ENCODE data around the gene SH2D6. TPM values are rescaled to one million over a fixed set of nuclear protein-coding genes. Genes with fewer than 3 reads are reported as not detected.
A peak's percentile ranks its signal among the peaks of the same experiment; 100 is the strongest.

SH2D6 gene
- polyA plus RNA-seq, 2 donors, result 0.07 to 0.14 TPM

GRCh38 chr2:85457043-85457442, 38.5 kb downstream of the SH2D6 start:
- no peaks in the 10 kb centered on the region for H3K36me3 ChIP-seq (ENCODE audit: control insufficient read depth in 2 of 2, insufficient read depth in 2 of 2, low read length in 1 of 2)
- H3K27ac ChIP-seq (ENCODE audit: low read depth in 2 of 2, low read length in 1 of 2), result no peak overlapping the region
- H3K27me3 ChIP-seq (ENCODE audit: control insufficient read depth in 1 of 2, insufficient read depth in 2 of 2, low read length in 2 of 2), result no peaks in the 10 kb centered on the region
- H3K9me3 ChIP-seq (ENCODE audit: control insufficient read depth in 2 of 2, insufficient read depth in 1 of 2, low read depth in 1 of 2, low read length in 1 of 2), result no peaks in the 10 kb centered on the region
- peaks cover 5% of the 10 kb centered on the region in 2 donors for H3K4me1 ChIP-seq (ENCODE audit: control insufficient read depth in 2 of 2, insufficient read depth in 2 of 2, low read length in 1 of 2)
- no peak overlapping the region for H3K4me3 ChIP-seq (ENCODE audit: low read depth in 1 of 2, low read length in 2 of 2)
- WGBS, 2 donors, result 82 to 84% methylated on average over 5 of the region's 5 CpGs

- Histone ChIP-seq H3K4me1 (ENCODE audit: control insufficient read depth in 2 of 2, insufficient read depth in 2 of 2, low read length in 1 of 2) (peaks cover 5% of the 10 kb centered on the region in 2 donors), H3K36me3 (ENCODE audit: control insufficient read depth in 2 of 2, insufficient read depth in 2 of 2, low read length in 1 of 2) (no peaks in the 10 kb centered on the region), H3K9me3 (ENCODE audit: control insufficient read depth in 2 of 2, insufficient read depth in 1 of 2, low read depth in 1 of 2, low read length in 1 of 2) (no peaks in the 10 kb centered on the region), H3K27ac (ENCODE audit: low read depth in 2 of 2, low read length in 1 of 2) (peak overlapping the region; percentile 75 to 94), H3K4me3 (ENCODE audit: low read depth in 1 of 2, low read length in 2 of 2) (no peak overlapping the region), H3K27me3 (ENCODE audit: control insufficient read depth in 1 of 2, insufficient read depth in 2 of 2, low read length in 2 of 2) (no peaks in the 10 kb centered on the region)
- WGBS, 2 donors, result 42 to 53% methylated on average over 6 of the region's 6 CpGs
These were observed 39.4 kb downstream of the SH2D6 start for GRCh38 chr2:85457877-85458316.

- peaks cover 5% of the 10 kb centered on the region in 2 donors for H3K4me1 ChIP-seq (ENCODE audit: control insufficient read depth in 2 of 2, insufficient read depth in 2 of 2, low read length in 1 of 2)
- H3K9me3 ChIP-seq (ENCODE audit: control insufficient read depth in 2 of 2, insufficient read depth in 1 of 2, low read depth in 1 of 2, low read length in 1 of 2), result no peaks in the 10 kb centered on the region
- H3K4me3 ChIP-seq (ENCODE audit: low read depth in 1 of 2, low read length in 2 of 2), result no peak overlapping the region
- 69 to 82% methylated on average over 12 of the region's 12 CpGs for WGBS, 2 donors
- no peaks in the 10 kb centered on the region for H3K36me3 ChIP-seq (ENCODE audit: control insufficient read depth in 2 of 2, insufficient read depth in 2 of 2, low read length in 1 of 2)
- H3K27ac ChIP-seq (ENCODE audit: low read depth in 2 of 2, low read length in 1 of 2), result peak overlapping the region; percentile 75 to 94
- H3K27me3 ChIP-seq (ENCODE audit: control insufficient read depth in 1 of 2, insufficient read depth in 2 of 2, low read length in 2 of 2), result no peaks in the 10 kb centered on the region
These were observed 40.4 kb downstream of the SH2D6 start for GRCh38 chr2:85458601-85459563.

- no peak overlapping the region for H3K4me3 ChIP-seq (ENCODE audit: low read depth in 1 of 2, low read length in 2 of 2)
- no peaks in the 10 kb centered on the region for H3K36me3 ChIP-seq (ENCODE audit: control insufficient read depth in 2 of 2, insufficient read depth in 2 of 2, low read length in 1 of 2)
- H3K4me1 ChIP-seq (ENCODE audit: control insufficient read depth in 2 of 2, insufficient read depth in 2 of 2, low read length in 1 of 2), result peaks cover 5% of the 10 kb centered on the region in 2 donors
- H3K27ac ChIP-seq (ENCODE audit: low read depth in 2 of 2, low read length in 1 of 2), result no peak overlapping the region
- 96 to 100% methylated on average over 1 of the region's 1 CpG for WGBS, 2 donors
- no peaks in the 10 kb centered on the region for H3K27me3 ChIP-seq (ENCODE audit: control insufficient read depth in 1 of 2, insufficient read depth in 2 of 2, low read length in 2 of 2)
- no peaks in the 10 kb centered on the region for H3K9me3 ChIP-seq (ENCODE audit: control insufficient read depth in 2 of 2, insufficient read depth in 1 of 2, low read depth in 1 of 2, low read length in 1 of 2)
These were observed 41.3 kb downstream of the SH2D6 start for GRCh38 chr2:85459771-85460170.

GRCh38 chr2:85462322-85462721, 43.8 kb downstream of the SH2D6 start:
- H3K36me3 ChIP-seq (ENCODE audit: control insufficient read depth in 2 of 2, insufficient read depth in 2 of 2, low read length in 1 of 2), result no peaks in the 10 kb centered on the region
- no peaks in the 10 kb centered on the region for H3K27me3 ChIP-seq (ENCODE audit: control insufficient read depth in 1 of 2, insufficient read depth in 2 of 2, low read length in 2 of 2)
- H3K4me3 ChIP-seq (ENCODE audit: low read depth in 1 of 2, low read length in 2 of 2), result no peak overlapping the region
- no peaks in the 10 kb centered on the region for H3K9me3 ChIP-seq (ENCODE audit: control insufficient read depth in 2 of 2, insufficient read depth in 1 of 2, low read depth in 1 of 2, low read length in 1 of 2)
- H3K27ac ChIP-seq (ENCODE audit: low read depth in 2 of 2, low read length in 1 of 2), result no peak overlapping the region
- WGBS, 2 donors, result 74 to 81% methylated on average over 2 of the region's 2 CpGs
- peaks cover 0 to 5% of the 10 kb centered on the region in 2 donors for H3K4me1 ChIP-seq (ENCODE audit: control insufficient read depth in 2 of 2, insufficient read depth in 2 of 2, low read length in 1 of 2)

DNA sequence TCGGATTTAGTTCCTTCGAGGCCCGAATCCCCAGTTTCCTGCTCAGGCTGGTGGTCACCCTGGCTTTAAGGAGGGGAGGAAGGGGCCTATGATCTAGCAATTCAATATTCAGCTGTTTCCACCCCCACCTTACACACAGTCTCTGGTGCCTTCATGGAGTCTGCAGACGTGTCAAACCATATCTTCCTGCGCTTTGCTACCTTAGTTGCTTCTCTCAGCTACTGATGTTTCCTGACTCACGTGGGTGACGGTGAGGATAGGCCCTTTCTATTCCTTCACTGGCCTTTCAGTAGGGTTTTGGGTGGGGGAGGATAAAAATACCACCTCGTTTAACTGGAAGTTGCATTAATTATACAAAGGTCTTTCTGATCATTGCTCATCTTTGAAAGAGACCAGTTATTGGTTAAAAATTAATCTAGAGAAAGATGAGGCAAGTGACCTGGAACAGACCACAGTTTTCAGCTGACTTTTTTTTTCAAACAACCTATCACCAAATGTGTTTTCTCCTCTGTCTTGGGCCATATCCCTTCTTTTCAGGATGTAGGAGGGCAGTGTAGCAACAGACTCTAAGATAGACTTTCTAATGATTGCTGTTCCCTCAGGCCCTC, 49.7 kb downstream of the SH2D6 start:
- H3K27me3 ChIP-seq (ENCODE audit: control insufficient read depth in 1 of 2, insufficient read depth in 2 of 2, low read length in 2 of 2), result no peaks in the 10 kb centered on the region
- 70% methylated on average over 8 of the region's 8 CpGs for WGBS, 2 donors
- no peaks in the 10 kb centered on the region for H3K36me3 ChIP-seq (ENCODE audit: control insufficient read depth in 2 of 2, insufficient read depth in 2 of 2, low read length in 1 of 2)
- peaks cover 6 to 12% of the 10 kb centered on the region in 2 donors for H3K4me1 ChIP-seq (ENCODE audit: control insufficient read depth in 2 of 2, insufficient read depth in 2 of 2, low read length in 1 of 2)
- H3K4me3 ChIP-seq (ENCODE audit: low read depth in 1 of 2, low read length in 2 of 2), result no peak overlapping the region
- peak overlapping the region; percentile 55 to 82 for H3K27ac ChIP-seq (ENCODE audit: low read depth in 2 of 2, low read length in 1 of 2)
- H3K9me3 ChIP-seq (ENCODE audit: control insufficient read depth in 2 of 2, insufficient read depth in 1 of 2, low read depth in 1 of 2, low read length in 1 of 2), result no peaks in the 10 kb centered on the region

DNA sequence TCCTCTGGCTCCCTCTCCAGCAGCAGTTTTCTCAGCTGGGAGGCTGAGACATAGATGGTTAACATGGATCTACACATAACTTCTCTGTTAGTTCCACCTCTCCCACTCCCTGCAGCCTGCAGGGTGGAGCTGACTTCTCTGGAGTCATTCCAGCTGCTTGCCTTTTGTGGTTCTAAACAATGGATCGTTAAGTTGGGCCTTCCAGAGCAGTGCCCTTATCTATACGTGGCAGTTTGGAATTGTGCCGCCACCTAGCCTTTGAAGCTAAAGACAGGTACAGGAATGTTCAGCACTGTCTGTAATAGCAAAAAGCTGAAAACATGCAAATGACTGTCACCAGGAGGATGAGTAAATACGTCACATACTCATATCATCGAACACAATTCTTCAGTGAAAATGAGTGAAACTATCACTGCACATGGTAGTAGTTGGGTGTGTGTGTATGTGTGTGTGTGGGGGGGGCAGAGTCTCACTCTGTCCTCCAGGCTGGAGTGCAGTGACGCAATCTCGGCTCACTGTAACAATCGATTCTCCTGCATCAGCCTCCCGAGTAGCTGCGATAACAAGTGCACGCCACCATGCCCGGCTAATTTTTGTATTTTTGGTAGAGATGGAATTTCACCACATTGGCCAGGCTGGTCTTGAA, 50.3 kb downstream of the SH2D6 start:
- H3K4me1 ChIP-seq (ENCODE audit: control insufficient read depth in 2 of 2, insufficient read depth in 2 of 2, low read length in 1 of 2), result peaks cover 6 to 12% of the 10 kb centered on the region in 2 donors
- H3K9me3 ChIP-seq (ENCODE audit: control insufficient read depth in 2 of 2, insufficient read depth in 1 of 2, low read depth in 1 of 2, low read length in 1 of 2), result no peaks in the 10 kb centered on the region
- no peaks in the 10 kb centered on the region for H3K27me3 ChIP-seq (ENCODE audit: control insufficient read depth in 1 of 2, insufficient read depth in 2 of 2, low read length in 2 of 2)
- H3K36me3 ChIP-seq (ENCODE audit: control insufficient read depth in 2 of 2, insufficient read depth in 2 of 2, low read length in 1 of 2), result no peaks in the 10 kb centered on the region
- 52 to 63% methylated on average over 12 of the region's 12 CpGs for WGBS, 2 donors
- H3K4me3 ChIP-seq (ENCODE audit: low read depth in 1 of 2, low read length in 2 of 2), result no peak overlapping the region
- H3K27ac ChIP-seq (ENCODE audit: low read depth in 2 of 2, low read length in 1 of 2), result peak overlapping the region; percentile 55 to 82

- peak overlapping the region; percentile 62 to 76 for H3K27ac ChIP-seq (ENCODE audit: low read depth in 2 of 2, low read length in 1 of 2)
- WGBS, 2 donors, result 24 to 26% methylated on average over 11 of the region's 11 CpGs
- H3K4me1 ChIP-seq (ENCODE audit: control insufficient read depth in 2 of 2, insufficient read depth in 2 of 2, low read length in 1 of 2), result peaks cover 6 to 12% of the 10 kb centered on the region in 2 donors
These were observed 52.6 kb downstream of the SH2D6 start for GRCh38 chr2:85470850-85471800.

More at GRCh38 chr2:85470850-85471800, 52.6 kb downstream of the SH2D6 start:
- Histone ChIP-seq H3K27me3 (ENCODE audit: control insufficient read depth in 1 of 2, insufficient read depth in 2 of 2, low read length in 2 of 2) (no peaks in the 10 kb centered on the region), H3K9me3 (ENCODE audit: control insufficient read depth in 2 of 2, insufficient read depth in 1 of 2, low read depth in 1 of 2, low read length in 1 of 2) (no peaks in the 10 kb centered on the region), H3K36me3 (ENCODE audit: control insufficient read depth in 2 of 2, insufficient read depth in 2 of 2, low read length in 1 of 2) (no peaks in the 10 kb centered on the region), H3K4me3 (ENCODE audit: low read depth in 1 of 2, low read length in 2 of 2) (no peak overlapping the region)

Measured in esophagus (tissue), 2 donors.